Tibial artery (tissue), 4 donors: ENCODE measurements around the gene TSC2.
A peak's percentile ranks its signal among the peaks of the same experiment; 100 is the strongest.

Experiments used
- DNase-seq, 2 donors: peaks; one replicate each; pipeline ENCODE4 v3.0.0-alpha.2; 2019
- H3K27ac ChIP-seq, 2 donors: fragments of 200-600 bp; sonication (generic) in 1 of 2; 1 replicate in 1 of 2; 2 replicates in 1 of 2; pipeline ENCODE4 v1.5.1; 2018 to 2019; ENCODE audit warnings: mild to moderate bottlenecking in 1 of 2
- H3K27me3 ChIP-seq, 2 donors: fragments of 200-600 bp; sonication (generic) in 1 of 2; one replicate each; pipeline versions ENCODE4 v1.5.1 to v1.6.0; 2016 to 2019
- H3K36me3 ChIP-seq, 3 donors: fragments of 200-600 bp; sonication (generic) in 2 of 3; one replicate each; pipeline ENCODE4 v1.5.1; 2016 to 2019; ENCODE audit warnings: mild to moderate bottlenecking in 2 of 3
- H3K4me1 ChIP-seq, 4 donors: fragments of 200-600 bp; sonication (generic) in 2 of 4; 1 replicate in 3 of 4; 2 replicates in 1 of 4; pipeline ENCODE4 v1.5.1; 2016 to 2019
- H3K4me3 ChIP-seq, 2 donors: fragments of 200-600 bp; sonication (generic) in 1 of 2; 1 replicate in 1 of 2; 2 replicates in 1 of 2; pipeline ENCODE4 v1.5.1; 2018 to 2019; ENCODE audit warnings: mild to moderate bottlenecking in 2 of 2
- H3K9me3 ChIP-seq, 3 donors: fragments of 200-600 bp; sonication (generic) in 1 of 3; one replicate each; pipeline ENCODE4 v1.5.1; 2016 to 2019
- CTCF ChIP-seq, 2 experiments: fragments of 200-600 bp in 1 of 2; fragments of 450-650 bp in 1 of 2; IDR thresholded peaks; one replicate each; pipeline ENCODE4 v1.5.1; 2017 to 2019; ENCODE audit warnings: antibody characterized with exemption in 2 of 2, mild to moderate bottlenecking in 1 of 2, moderate library complexity in 1 of 2
- intact Hi-C: fragments of 100-400 bp; cut with DNase I; formaldehyde crosslinking; loops from one replicate; pipeline ENCODE4 v1.15.0; 2023; ENCODE audit warnings: low total_unique reads

TSC2 gene

GRCh38 chr16:2085669-2086068, 37.9 kb downstream of the TSC2 start:
- Histone ChIP-seq H3K27ac (peak overlapping the region in 1 of 2 donors; percentile 38), H3K9me3 (no peaks in the 10 kb centered on the region), H3K4me3 (no peak overlapping the region), H3K27me3 (no peaks in the 10 kb centered on the region), H3K4me1 (peaks cover 0 to 16% (median 2%) of the 10 kb centered on the region in 4 donors), H3K36me3 (peaks cover 33 to 100% (median 78%) of the 10 kb centered on the region in 3 donors)
- no peak for DNase-seq
- intact Hi-C loops: no loop called here
- TF ChIP-seq CTCF (IDR thresholded peaks at IDR 0.05): no peak

GRCh38 chr16:2086106-2086742, 38.4 kb downstream of the TSC2 start:
- no peaks in the 10 kb centered on the region for H3K27me3 ChIP-seq

GRCh38 chr16:2086812-2087747, 39.3 kb downstream of the TSC2 start:
- Histone ChIP-seq H3K27ac (no peak overlapping the region), H3K9me3 (no peaks in the 10 kb centered on the region), H3K4me3 (no peak overlapping the region), H3K4me1 (peaks cover 0 to 8% (median 2%) of the 10 kb centered on the region in 4 donors), H3K27me3 (no peaks in the 10 kb centered on the region), H3K36me3 (peaks cover 42 to 100% (median 78%) of the 10 kb centered on the region in 3 donors)
- intact Hi-C loops: no loop called here
- TF ChIP-seq CTCF (IDR thresholded peaks at IDR 0.05): no peak
- no peak for DNase-seq

More at GRCh38 chr16:2086106-2086742, 38.4 kb downstream of the TSC2 start:
- no peaks in the 10 kb centered on the region for H3K9me3 ChIP-seq
- H3K4me1 ChIP-seq: peaks cover 0 to 16% (median 2%) of the 10 kb centered on the region in 4 donors
- H3K4me3 ChIP-seq: no peak overlapping the region
- peak overlapping the region in 1 of 2 donors; percentile 38 for H3K27ac ChIP-seq
- no peak for TF ChIP-seq CTCF (IDR thresholded peaks at IDR 0.05)
- DNase-seq: no peak
- peaks cover 35 to 100% (median 76%) of the 10 kb centered on the region in 3 donors for H3K36me3 ChIP-seq
- intact Hi-C loops: no loop called here

- no peaks in the 10 kb centered on the region for H3K27me3 ChIP-seq
- no peak overlapping the region for H3K27ac ChIP-seq
- TF ChIP-seq CTCF (IDR thresholded peaks at IDR 0.05): no peak
- no peak for DNase-seq
- H3K36me3 ChIP-seq: peaks cover 51 to 100% (median 81%) of the 10 kb centered on the region in 3 donors
- H3K9me3 ChIP-seq: no peaks in the 10 kb centered on the region
- H3K4me1 ChIP-seq: peaks cover 0 to 5% (median 0%) of the 10 kb centered on the region in 4 donors
- H3K4me3 ChIP-seq: no peak overlapping the region
- intact Hi-C loops: no loop called here
Observed at GRCh38 chr16:2087748-2088631, 40.2 kb downstream of the TSC2 start.

GRCh38 chr16:2088759-2089358, 41.1 kb downstream of the TSC2 start:
- H3K9me3 ChIP-seq: no peaks in the 10 kb centered on the region
- no peaks in the 10 kb centered on the region for H3K27me3 ChIP-seq
- H3K27ac ChIP-seq: no peak overlapping the region
- no peak overlapping the region for H3K4me3 ChIP-seq
- no peak for DNase-seq
- intact Hi-C loops: no loop called here
- H3K4me1 ChIP-seq: peaks cover 0 to 5% (median 0%) of the 10 kb centered on the region in 4 donors
- TF ChIP-seq CTCF (IDR thresholded peaks at IDR 0.05): no peak
- H3K36me3 ChIP-seq: peaks cover 60 to 100% (median 85%) of the 10 kb centered on the region in 3 donors
